ENCODE measurements around the gene SLCO2B1.

The SLCO2B1 gene

GRCh38 chr11:75195167-75195962 is 44.5 kb downstream of the SLCO2B1 start:
- no peak for FAIRE-seq

GRCh38 chr11:75196426-75196825 is 45.5 kb downstream of the SLCO2B1 start:
- FAIRE-seq: no peak

GRCh38 chr11:75197512-75198277 is 46.8 kb downstream of the SLCO2B1 start:
- FAIRE-seq: no peak

- FAIRE-seq: no peak
These were observed 47.5 kb downstream of the SLCO2B1 start for GRCh38 chr11:75198278-75198973.

- no peak for FAIRE-seq
These were observed 48.6 kb downstream of the SLCO2B1 start for GRCh38 chr11:75199412-75199955.

GRCh38 chr11:75200051-75200450 is 49.1 kb downstream of the SLCO2B1 start:
- FAIRE-seq: no peak

- no peak for FAIRE-seq
These were observed 49.6 kb downstream of the SLCO2B1 start for GRCh38 chr11:75200531-75200930.

GRCh38 chr11:75201771-75202170 is 50.9 kb downstream of the SLCO2B1 start:
- FAIRE-seq: no peak

- FAIRE-seq: no peak
These were observed 51.3 kb downstream of the SLCO2B1 start for GRCh38 chr11:75202195-75202594.

- FAIRE-seq: no peak
These were observed 52.2 kb downstream of the SLCO2B1 start for GRCh38 chr11:75203138-75203537.

GRCh38 chr11:75203641-75204011 is 52.7 kb downstream of the SLCO2B1 start:
- FAIRE-seq: no peak

- FAIRE-seq: no peak
These were observed 53.2 kb downstream of the SLCO2B1 start for GRCh38 chr11:75204012-75204674.

- FAIRE-seq: no peak
These were observed 54.0 kb downstream of the SLCO2B1 start for GRCh38 chr11:75204685-75205563.

- no peak for FAIRE-seq
These were observed 54.7 kb downstream of the SLCO2B1 start for GRCh38 chr11:75205564-75206020.

- FAIRE-seq: no peak
These were observed 57.5 kb downstream of the SLCO2B1 start for GRCh38 chr11:75208446-75208845.

GRCh38 chr11:75212411-75212810 is 61.5 kb downstream of the SLCO2B1 start:
- FAIRE-seq: no peak

- no peak for FAIRE-seq
These were observed 63.5 kb downstream of the SLCO2B1 start for GRCh38 chr11:75214411-75214821.

- FAIRE-seq: no peak
These were observed 63.9 kb downstream of the SLCO2B1 start for GRCh38 chr11:75214843-75215242.

- no peak for FAIRE-seq
These were observed 69.0 kb downstream of the SLCO2B1 start for GRCh38 chr11:75219869-75220268.

- no peak for FAIRE-seq
These were observed 73.2 kb downstream of the SLCO2B1 start for GRCh38 chr11:75223954-75224643.

- FAIRE-seq: no peak
These were observed 74.9 kb downstream of the SLCO2B1 start for GRCh38 chr11:75225794-75226193.

Measured in TTC549 (cell line).